Spleen (tissue), 7 donors: ENCODE data around the gene ETFB.

Experiments used
- CTCF ChIP-seq, 11 experiments: fragments of 200-600 bp in 7 of 11; fragments of 450-650 bp in 4 of 11; sonication (generic) in 4 of 11; IDR thresholded peaks in 8 of 11; conservative IDR thresholded peaks in 3 of 11; 1 replicate in 7 of 11; 2 replicates in 4 of 11; pipeline versions ENCODE4 v1.4.0 to v1.8.0; 2016 to 2021; ENCODE audit warnings: antibody characterized with exemption in 11 of 11, inconsistent platforms in 4 of 11, mild to moderate bottlenecking in 1 of 11
- POLR2A ChIP-seq, 3 donors: fragments of 450-650 bp; IDR thresholded peaks; one replicate each; pipeline ENCODE4 v1.5.1; 2017; ENCODE audit warnings: antibody characterized with exemption in 3 of 3, mild to moderate bottlenecking in 1 of 3
- donor health status: DM: no; HTN: no; CAD: no; lungs with moderate emphysema.
- donor health status: DM: no; HTN: no; CAD: no.
- donor health status: DM: no; HTN: no; CAD: no.

- TF ChIP-seq CTCF (IDR thresholded peaks at IDR 0.05 in 8 of 11, conservative IDR thresholded peaks at IDR 0.05 in 3 of 11), result no peak
- no peak for TF ChIP-seq POLR2A (IDR thresholded peaks at IDR 0.05)
Measured at GRCh38 chr19:51321799-51322198, 44.4 kb downstream of the ETFB start.
